SK-N-SH treated with all-trans-retinoic acid at 6 μM for 48 hours (cell line): Measurements from ENCODE around the gene CLOCK.

Experiments
- ATAC-seq: fragments of 200-7000 bp; cut with Tn5 transposase; 3 replicates; pipeline ENCODE4 v1.9.1; 2020; ENCODE audit warnings: mild to moderate bottlenecking, moderate library complexity
- ARNTL ChIP-seq: fragments of 450-650 bp; formaldehyde crosslinking; IDR thresholded peaks from 2 replicates; pipeline ENCODE4 v1.5.0; 2020; ENCODE audit warnings: low read depth, mild to moderate bottlenecking, moderate library complexity, borderline replicate concordance
- BACH2 ChIP-seq: fragments of 250-450 bp; sonication (Bioruptor Pico); IDR thresholded peaks from 2 replicates; pipeline ENCODE4 v1.9.0; 2021; ENCODE audit warnings: mild to moderate bottlenecking, borderline replicate concordance
- CREB5 ChIP-seq: fragments of 250-450 bp; sonication (Bioruptor Pico); IDR thresholded peaks from 2 replicates; pipeline ENCODE4 v1.5.1; 2020; ENCODE audit warnings: low read depth, mild to moderate bottlenecking, moderate library complexity
- CSRNP3 ChIP-seq: fragments of 250-450 bp; sonication (Bioruptor Pico); IDR thresholded peaks from 2 replicates; pipeline ENCODE4 v1.5.1; 2021; ENCODE audit warnings: mild to moderate bottlenecking, moderate library complexity
- ESRRG ChIP-seq: fragments of 250-450 bp; sonication (Bioruptor Pico); IDR thresholded peaks from 2 replicates; pipeline ENCODE4 v1.6.1; 2021; ENCODE audit warnings: mild to moderate bottlenecking
- GLIS3 ChIP-seq: fragments of 250-450 bp; sonication (Bioruptor Pico); IDR thresholded peaks from 2 replicates; pipeline ENCODE4 v1.5.0; 2020; ENCODE audit warnings: mild to moderate bottlenecking, moderate library complexity
- ISL1 ChIP-seq: fragments of 250-450 bp; sonication (Bioruptor Pico); IDR thresholded peaks from 2 replicates; pipeline ENCODE4 v2.1.2; 2022; ENCODE audit warnings: mild to moderate bottlenecking, moderate library complexity
- OSR1 ChIP-seq: fragments of 250-450 bp; sonication (Bioruptor Pico); IDR thresholded peaks from 2 replicates; pipeline ENCODE4 v1.8.0; 2022; ENCODE audit warnings: moderate library complexity, mild to moderate bottlenecking, inconsistent platforms
- POU6F1 ChIP-seq: fragments of 250-450 bp; sonication (Bioruptor Pico); IDR thresholded peaks from 2 replicates; pipeline ENCODE4 v1.8.0; 2021; ENCODE audit warnings: low read depth, mild to moderate bottlenecking, moderate library complexity, borderline replicate concordance
- RARB ChIP-seq: fragments of 250-450 bp; sonication (Bioruptor Pico); IDR thresholded peaks from 2 replicates; pipeline ENCODE4 v1.8.0; 2021; ENCODE audit warnings: mild to moderate bottlenecking, moderate library complexity
- SNAI2 ChIP-seq: fragments of 250-450 bp; sonication (Bioruptor Pico); IDR thresholded peaks from 2 replicates; pipeline ENCODE4 v1.5.0; 2020; ENCODE audit warnings: mild to moderate bottlenecking, moderate library complexity
- TCF4 ChIP-seq: fragments of 250-450 bp; sonication (Bioruptor Pico); IDR thresholded peaks from 2 replicates; pipeline ENCODE4 v1.8.0; 2021; ENCODE audit warnings: mild to moderate bottlenecking, moderate library complexity, borderline replicate concordance
- TOX ChIP-seq: fragments of 250-450 bp; sonication (Bioruptor Pico); IDR thresholded peaks from 2 replicates; pipeline ENCODE4 v1.8.0; 2021; ENCODE audit warnings: mild to moderate bottlenecking, moderate library complexity, borderline replicate concordance
- TSHZ2 ChIP-seq: fragments of 250-450 bp; sonication (Bioruptor Pico); IDR thresholded peaks from 2 replicates; pipeline ENCODE4 v1.5.0; 2020; ENCODE audit warnings: mild to moderate bottlenecking, moderate library complexity
- ZC3H10 ChIP-seq: fragments of 250-450 bp; sonication (Bioruptor Pico); IDR thresholded peaks from 2 replicates; pipeline ENCODE4 v1.5.1; 2021; ENCODE audit warnings: mild to moderate bottlenecking, moderate library complexity
- ZFP3 ChIP-seq: fragments of 250-450 bp; sonication (Bioruptor Pico); IDR thresholded peaks from 2 replicates; pipeline ENCODE4 v1.5.0; 2020; ENCODE audit warnings: mild to moderate bottlenecking, moderate library complexity
- ZFP30 ChIP-seq: fragments of 450-650 bp; formaldehyde crosslinking; IDR thresholded peaks from 2 replicates; pipeline ENCODE4 v1.5.0; 2022; ENCODE audit warnings: mild to moderate bottlenecking, moderate library complexity
- ZNF70 ChIP-seq: fragments of 450-650 bp; formaldehyde crosslinking; IDR thresholded peaks from 2 replicates; pipeline ENCODE4 v1.5.0; 2020; ENCODE audit warnings: mild to moderate bottlenecking, moderate library complexity
- ZNF8 ChIP-seq: fragments of 450-650 bp; formaldehyde crosslinking; IDR thresholded peaks from 2 replicates; pipeline ENCODE4 v1.5.0; 2020; ENCODE audit warnings: mild to moderate bottlenecking, moderate library complexity

CLOCK gene

GRCh38 chr4:55568905-55569504 lies 22.3 kb upstream of the CLOCK start:
- no peak for TF ChIP-seq CREB5
- no peak for TF ChIP-seq SNAI2 (CRISPR knock-in tag)
- no peak for TF ChIP-seq TSHZ2 (CRISPR knock-in tag)
- no peak for TF ChIP-seq TOX
- TF ChIP-seq OSR1 (CRISPR knock-in tag), result no peak
- TF ChIP-seq ISL1 (CRISPR knock-in tag), result no peak
- TF ChIP-seq TCF4 (CRISPR knock-in tag), result no peak
- no peak for TF ChIP-seq ESRRG
- no peak for TF ChIP-seq ZC3H10 (CRISPR knock-in tag)
- no peak for TF ChIP-seq ARNTL (CRISPR knock-in tag)
- TF ChIP-seq POU6F1, result no peak
- TF ChIP-seq BACH2 (CRISPR knock-in tag), result no peak
- TF ChIP-seq ZFP30 (CRISPR knock-in tag), result no peak
- no peak for TF ChIP-seq ZNF8
- no peak for ATAC-seq

- no peak for ATAC-seq
Observed at GRCh38 chr4:55561889-55562288, 15.2 kb upstream of the CLOCK start.

GRCh38 chr4:55560096-55560495 lies 13.4 kb upstream of the CLOCK start:
- no peak for ATAC-seq
- no peak for TF ChIP-seq ARNTL (CRISPR knock-in tag)
- TF ChIP-seq ZFP3 (CRISPR knock-in tag), result no peak
- TF ChIP-seq BACH2 (CRISPR knock-in tag), result no peak
- no peak for TF ChIP-seq ZFP30 (CRISPR knock-in tag)
- no peak for TF ChIP-seq TCF4 (CRISPR knock-in tag)
- no peak for TF ChIP-seq RARB (CRISPR knock-in tag)
- no peak for TF ChIP-seq GLIS3 (CRISPR knock-in tag)
- no peak for TF ChIP-seq ISL1 (CRISPR knock-in tag)
- no peak for TF ChIP-seq SNAI2 (CRISPR knock-in tag)
- TF ChIP-seq ZC3H10 (CRISPR knock-in tag), result no peak
- TF ChIP-seq ZNF70 (CRISPR knock-in tag), result no peak
- no peak for TF ChIP-seq POU6F1
- TF ChIP-seq CREB5, result no peak
- no peak for TF ChIP-seq ESRRG
- TF ChIP-seq ZNF8, result no peak
- no peak for TF ChIP-seq TOX
- TF ChIP-seq CSRNP3 (CRISPR knock-in tag), result no peak

More at GRCh38 chr4:55561889-55562288, 15.2 kb upstream of the CLOCK start:
- TF ChIP-seq ESRRG, result no peak
